Right ventricle myocardium inferior (tissue), 1 donor: Measurements from ENCODE around the gene B3GALNT2. TPM values are rescaled to one million over a fixed set of nuclear protein-coding genes. Genes with fewer than 3 reads are reported as not detected.

Source experiments
- ATAC-seq: fragments of 200-7000 bp; cut with Tn5 transposase; one replicate; pipeline ENCODE4 v1.9.1; 2020; ENCODE audit warnings: mild to moderate bottlenecking, moderate library complexity
- DNase-seq: peaks from one replicate; pipeline ENCODE4 v3.0.0; 2021; ENCODE audit errors: missing footprints
- intact Hi-C: fragments of 100-400 bp; cut with DNase I; formaldehyde crosslinking; loops from one replicate; pipeline ENCODE4 v1.11.0; 2022
- total RNA-seq: library from RNA; stranded (reverse); fragmentation: NEBNext Ultra II Directional; extraction: Animal tissue kit (Norgen Biotek cat#: 25700); gene quantifications from one replicate; pipeline ENCODE4 v1.2.1, GENCODE V29; 2021
- donor health status: DM: no; HTN: yes; CAD: no; lungs with severe emphysema.

The B3GALNT2 gene
- total RNA-seq, 1 donor from 2014 or later: 21.4 TPM

DNA sequence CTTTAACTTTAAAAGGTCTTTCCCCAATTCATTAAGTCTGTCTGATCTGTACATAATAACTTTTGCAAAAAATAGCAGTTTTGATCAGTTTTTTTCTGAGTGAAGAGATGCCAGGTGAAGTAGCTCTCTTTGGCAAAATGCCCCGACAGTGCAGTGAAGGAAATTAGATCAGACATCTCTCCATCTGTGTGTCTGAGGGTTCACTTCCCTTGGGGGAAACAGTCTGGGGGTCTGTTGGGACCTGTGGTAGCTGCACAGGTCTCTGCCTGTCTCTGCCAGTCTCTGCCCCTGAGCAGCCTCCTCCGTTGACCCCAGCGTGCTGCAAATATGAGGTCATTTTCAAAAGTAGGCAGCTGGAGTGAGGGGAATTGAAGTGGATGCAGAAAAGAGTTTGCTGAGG is 82.5 kb downstream of the B3GALNT2 start:
- ATAC-seq: no peak
- DNase-seq: no peak
- intact Hi-C loops: no loop called here

DNA sequence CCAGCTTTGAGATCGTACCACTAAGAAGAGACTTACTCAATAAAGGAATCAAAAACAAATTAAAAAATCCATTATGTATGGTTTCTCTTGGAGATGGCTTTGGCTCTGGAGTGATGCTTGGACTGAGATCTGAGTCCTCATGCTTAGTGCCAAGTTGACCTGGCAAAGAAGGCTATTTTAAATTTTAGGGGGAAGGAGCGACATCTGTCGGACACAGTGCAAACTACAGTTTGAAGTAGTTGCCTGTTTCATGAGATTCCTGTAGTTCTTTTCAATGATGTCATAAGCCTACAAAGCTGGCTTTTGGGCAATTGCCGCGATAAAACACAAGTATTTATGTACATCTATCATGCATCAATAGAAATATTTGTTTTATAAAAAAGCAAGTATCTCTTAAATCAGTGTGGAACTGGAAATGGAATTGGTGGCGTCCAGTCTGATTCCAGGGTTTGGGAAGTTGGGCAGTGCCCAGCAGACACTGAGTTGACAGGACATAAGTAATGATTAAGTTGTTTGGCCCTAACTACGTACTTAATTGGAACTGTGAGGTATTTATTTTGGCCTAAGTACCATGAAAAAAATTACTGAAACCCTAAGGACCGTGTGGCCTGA is 87.1 kb downstream of the B3GALNT2 start:
- intact Hi-C loops: loop anchor here (10.0 kb wide), 3 partner anchors 92 to 932 kb away; partner anchors contain the start of genes ARID4B and GGPS1
- DNase-seq (no peak), ATAC-seq (peak; percentile 71)

DNA sequence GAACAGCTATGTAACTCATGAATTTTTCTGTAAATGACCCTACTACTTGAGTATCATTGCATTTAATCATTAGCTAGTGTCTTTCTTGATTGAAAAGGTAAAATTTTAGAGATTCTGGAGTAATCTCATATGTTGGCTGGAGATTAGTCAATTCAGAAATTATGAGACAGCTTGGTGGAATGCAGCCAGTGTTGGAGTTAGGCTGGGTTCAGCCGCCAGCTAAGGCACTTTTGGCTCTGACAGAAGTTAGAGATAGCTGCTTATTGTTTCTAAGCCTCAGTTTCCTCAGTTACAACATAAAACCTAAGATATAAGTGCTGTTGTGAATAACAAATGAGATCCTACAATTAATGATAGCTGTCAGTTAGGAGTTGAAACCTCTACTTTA is 87.6 kb downstream of the B3GALNT2 start:
- no peak for ATAC-seq
- no peak for DNase-seq
- intact Hi-C loops: loop anchor here (10.0 kb wide), 3 partner anchors 92 to 932 kb away; partner anchors contain the start of genes ARID4B and GGPS1

DNA sequence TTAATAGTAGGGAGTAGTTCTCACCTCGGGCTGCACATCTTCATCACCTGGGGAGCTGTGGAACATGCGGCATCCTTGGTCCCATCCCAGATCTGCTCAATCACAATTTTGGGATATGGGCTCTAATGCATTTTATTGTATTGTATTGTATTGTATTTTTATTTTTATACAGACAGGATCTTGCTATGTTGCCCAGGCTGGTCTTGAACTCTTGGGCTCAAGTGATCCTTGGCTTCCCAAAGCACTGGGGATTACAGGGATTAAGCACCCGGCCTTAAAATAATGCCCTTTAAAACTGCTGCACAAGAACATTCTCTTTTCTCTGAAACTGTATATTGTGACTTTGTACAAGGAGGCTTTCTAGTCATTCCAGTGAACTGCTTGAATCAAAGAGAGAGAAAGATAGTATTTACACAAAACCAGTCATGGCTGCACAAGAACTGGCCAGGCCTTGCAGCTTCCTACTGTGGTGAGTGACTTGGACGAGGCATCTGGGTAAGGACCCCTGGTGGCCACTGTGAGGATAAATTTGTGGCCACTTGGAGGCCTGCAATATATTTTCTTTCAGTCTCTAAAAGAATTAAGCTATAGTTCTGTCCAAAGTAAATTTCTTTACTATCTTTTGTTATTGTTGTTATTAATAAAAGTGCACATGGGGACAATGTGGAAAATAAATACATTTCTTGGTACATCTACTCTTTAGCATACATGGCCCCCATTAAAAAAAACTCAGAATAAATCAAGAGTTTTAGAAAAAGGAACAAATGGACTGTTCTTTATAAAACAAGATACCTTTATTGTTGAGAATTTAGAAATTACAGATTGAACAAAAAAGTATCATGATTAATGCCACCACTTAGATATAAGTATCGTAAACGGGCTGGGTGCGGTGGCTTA is 89.0 kb downstream of the B3GALNT2 start:
- ATAC-seq: peak; percentile 61
- intact Hi-C loops: loop anchor here (1.0 to 10.0 kb wide), 4 partner anchors 90 to 930 kb away; partner anchors contain the start of genes ARID4B and GGPS1

DNA sequence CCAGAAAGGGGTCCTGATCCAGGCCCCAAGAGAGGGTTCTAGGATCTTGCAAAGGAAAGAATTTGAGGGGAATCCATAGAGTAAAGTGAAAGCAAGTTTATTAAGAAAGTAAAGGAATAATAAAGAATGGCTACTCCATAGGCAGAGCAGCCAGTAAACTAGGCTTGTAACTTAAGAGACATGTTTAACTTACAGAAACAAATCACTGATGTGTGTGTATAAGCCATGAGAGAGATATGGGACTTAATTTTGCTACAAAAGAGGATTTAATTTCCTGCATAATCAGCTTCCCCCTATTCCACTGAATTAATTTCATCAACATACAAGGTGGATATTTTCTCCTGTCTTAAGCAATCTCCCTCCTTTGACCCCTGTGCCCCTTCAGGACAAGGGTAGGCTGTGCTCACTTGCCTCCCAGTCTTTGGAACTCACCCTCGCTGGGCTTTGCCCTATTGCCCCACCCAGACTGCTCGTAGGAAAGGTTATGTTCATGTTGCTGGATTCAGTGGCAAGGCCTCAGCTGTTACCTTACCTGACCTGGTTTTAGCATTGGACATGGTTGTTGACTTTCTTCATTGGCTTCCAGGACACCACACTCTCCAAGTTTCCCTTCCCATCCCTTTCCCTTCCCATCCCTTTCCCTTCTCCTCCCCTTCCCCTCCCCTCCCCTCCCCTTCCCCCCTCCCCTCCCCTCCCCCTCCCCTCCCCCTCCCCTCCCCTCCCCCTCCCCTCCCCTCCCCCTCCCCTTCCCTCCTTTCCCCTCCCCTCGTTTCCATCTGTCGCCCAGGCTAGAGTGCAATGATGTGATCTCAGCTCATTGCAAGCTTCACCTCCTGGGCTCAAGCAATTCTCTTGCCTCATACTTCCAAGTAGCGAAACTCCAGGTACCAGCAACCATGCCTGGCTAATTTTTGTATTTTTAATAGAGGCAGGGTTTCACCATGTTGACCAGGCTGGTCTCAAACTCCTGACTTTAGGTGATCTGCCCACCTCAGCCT is 92.5 kb downstream of the B3GALNT2 start:
- DNase-seq: no peak
- peak; percentile 42 for ATAC-seq
- intact Hi-C loops: loop anchor here (10.0 kb wide), 3 partner anchors 87 to 927 kb away; partner anchors contain the start of genes ARID4B and GGPS1

More for the DNA sequence above, 89.0 kb downstream of the B3GALNT2 start:
- no peak for DNase-seq

DNA sequence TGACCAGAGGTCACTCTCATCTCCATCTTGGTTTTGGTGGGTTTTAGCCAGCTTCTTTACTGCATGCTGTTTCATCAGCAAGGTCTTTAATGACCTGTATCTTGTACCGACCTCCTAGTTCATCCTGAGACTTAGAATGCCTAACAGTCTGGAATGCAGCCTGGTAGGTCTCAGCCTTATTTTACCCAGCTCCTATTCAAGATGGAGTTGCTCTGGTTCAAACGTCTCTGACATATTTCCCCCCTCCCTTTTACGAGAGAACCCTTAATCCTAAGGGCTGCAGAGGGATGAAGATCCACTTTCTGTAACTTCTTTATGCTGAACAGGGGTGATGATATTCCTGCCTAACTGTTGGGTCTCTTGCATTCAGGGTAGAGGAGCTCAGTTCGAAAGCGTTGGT is 93.8 kb downstream of the B3GALNT2 start:
- no peak for ATAC-seq
- intact Hi-C loops: loop anchor here (10.0 kb wide), 3 partner anchors 86 to 926 kb away; partner anchors contain the start of genes ARID4B and GGPS1
- no peak for DNase-seq

DNA sequence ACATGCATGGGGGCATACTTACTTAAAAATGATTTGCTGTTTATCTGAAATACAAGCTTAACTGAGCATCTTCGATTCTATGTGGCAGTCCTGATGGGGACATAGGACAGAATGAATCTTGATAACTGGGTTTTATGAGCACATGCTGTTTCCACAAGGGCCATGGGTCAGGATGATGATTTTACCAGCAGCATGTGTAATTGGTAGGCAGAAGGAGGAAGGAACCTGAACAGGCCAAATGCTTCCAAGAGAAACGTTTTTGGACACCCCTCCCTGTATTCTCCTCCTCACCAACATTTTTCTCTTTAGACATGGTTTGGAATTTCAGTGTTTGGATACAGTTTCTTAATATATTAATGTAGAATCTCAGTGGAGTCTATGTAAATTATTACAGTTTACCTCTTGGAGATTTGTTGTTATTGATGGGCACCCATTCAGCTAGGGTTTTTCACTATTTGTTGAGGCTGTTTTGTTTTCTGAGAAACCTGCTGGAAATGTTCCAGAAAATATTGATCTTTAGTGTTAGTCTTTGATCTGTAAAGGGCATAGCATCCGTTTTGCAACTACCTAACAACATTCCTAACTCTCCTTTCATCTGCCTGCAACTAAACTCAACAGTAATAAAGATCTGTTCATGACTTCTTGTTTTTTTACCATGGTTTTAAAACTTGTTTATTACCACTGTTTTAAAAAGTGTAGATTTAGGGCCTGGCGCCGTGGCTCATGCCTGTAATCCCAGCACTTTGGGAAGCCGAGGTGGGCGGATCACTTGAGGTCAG is 95.0 kb downstream of the B3GALNT2 start:
- intact Hi-C loops: no loop called here
- DNase-seq (no peak), ATAC-seq (no peak)

DNA sequence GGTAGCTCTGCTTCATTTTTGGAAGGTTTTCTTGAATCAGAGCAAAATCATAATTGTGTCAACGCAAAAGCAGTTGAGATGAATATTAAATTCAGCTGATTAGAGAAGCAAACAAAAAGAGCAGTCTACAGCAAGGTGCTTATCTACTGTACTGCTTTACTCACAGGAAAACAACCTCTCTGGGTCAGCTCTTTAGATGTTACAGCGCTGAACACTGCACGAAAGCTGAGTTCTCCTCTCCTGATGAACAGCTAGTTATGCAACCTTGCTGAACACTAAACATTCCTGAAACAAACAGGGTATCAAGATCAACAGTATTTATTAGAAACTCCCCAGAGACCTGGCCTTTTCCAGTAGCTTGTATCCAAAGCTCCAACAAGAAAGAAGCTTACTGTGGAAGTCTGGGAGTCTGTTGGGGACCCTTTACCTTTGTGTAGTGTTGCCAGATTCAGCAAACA is 95.7 kb downstream of the B3GALNT2 start:
- no peak for DNase-seq
- intact Hi-C loops: no loop called here
- no peak for ATAC-seq

DNA sequence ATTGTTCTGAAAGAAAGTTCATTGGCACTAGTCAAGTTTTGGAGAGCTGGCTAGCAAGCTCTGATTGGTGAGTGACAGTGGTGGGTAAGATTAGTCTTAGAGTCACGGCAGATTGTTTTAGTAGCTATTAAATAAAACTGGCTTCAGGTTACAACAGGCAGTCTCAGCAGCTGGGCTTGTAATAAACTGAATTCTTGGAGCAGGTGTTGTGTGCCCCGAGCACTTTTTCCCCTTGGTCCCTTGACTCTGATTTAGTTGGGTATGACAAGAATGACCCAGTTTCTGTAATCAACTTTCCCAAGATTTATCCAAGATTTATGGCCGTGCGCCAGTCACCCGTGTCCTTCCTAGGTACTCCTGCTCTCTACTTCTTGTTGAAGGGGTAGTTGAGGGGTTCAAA is 96.8 kb downstream of the B3GALNT2 start:
- intact Hi-C loops: no loop called here
- DNase-seq (no peak), ATAC-seq (no peak)

DNA sequence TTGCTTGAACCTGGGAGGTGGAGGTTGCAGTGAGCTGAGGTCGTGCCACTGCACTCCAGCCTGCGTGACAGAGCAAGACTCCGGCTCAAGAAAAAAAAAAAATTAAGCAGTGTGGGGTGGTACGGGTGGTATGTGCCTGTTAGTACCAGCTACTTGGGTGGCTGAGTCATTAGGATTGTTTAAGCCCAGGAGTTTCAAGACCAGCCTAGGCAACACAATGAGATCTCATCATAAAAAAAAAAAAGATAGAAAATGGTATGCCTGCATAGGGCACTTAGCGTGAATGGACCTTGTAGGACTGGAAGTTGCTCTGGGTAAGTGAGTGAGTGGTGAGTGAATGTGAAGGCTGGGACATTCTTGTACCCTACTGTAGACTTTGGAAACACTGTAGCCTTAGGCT is 100.1 kb downstream of the B3GALNT2 start:
- ATAC-seq: no peak
- no peak for DNase-seq
- intact Hi-C loops: no loop called here

DNA sequence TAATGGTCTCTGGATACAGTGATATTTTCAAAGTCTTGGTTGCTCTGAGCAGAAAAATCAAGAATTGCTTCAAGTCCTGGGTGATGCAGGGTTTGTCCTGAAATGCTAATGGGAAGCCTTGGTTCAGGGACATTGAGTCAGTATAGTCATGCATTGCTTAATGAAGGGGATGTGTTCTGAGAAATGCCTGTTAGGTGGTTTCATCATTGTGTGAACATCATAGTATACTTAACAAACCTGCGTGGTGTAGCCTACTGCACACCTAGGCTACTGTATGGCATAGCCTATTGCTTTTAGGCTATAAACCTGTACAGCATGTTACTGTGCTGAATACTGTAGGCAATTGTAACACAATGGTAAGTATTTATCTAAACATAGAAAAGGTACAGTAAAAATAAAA is 100.7 kb downstream of the B3GALNT2 start:
- intact Hi-C loops: no loop called here
- DNase-seq (no peak), ATAC-seq (no peak)

DNA sequence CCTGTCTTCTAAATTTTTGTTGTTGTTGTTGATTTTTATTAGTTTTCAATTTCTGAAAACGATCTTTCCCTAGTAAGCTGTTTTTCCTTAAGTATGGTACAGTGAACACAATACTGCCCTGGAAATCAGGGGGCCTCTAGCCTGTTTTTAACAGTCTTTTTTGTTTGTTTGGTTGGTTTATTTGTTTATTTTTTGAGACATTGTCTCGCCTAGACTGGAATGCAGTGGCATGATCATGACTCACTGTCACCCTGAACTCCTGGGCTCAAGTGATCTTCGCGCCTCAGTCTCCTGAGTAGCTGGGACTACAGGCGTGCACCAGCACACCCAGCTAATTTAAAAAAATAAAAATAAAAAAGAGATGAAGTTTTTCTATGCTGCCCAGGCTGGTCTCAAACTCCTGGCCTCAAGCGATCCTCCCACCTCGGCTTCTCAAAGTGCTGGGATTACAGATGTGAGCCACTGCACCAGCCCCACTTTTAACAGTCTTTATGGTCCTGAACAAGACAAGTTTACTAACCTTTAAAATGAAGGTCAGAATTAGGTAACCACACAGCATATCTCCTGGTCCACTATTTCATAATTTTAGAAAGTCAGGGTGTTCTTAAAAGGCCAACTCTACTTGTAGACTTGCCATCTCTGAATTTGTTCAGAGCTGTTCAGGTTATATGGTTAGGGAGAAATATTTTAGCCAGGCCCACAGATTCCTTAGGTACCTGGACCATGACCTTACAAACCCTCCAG is 101.6 kb downstream of the B3GALNT2 start:
- ATAC-seq (no peak), DNase-seq (no peak)
- intact Hi-C loops: no loop called here

DNA sequence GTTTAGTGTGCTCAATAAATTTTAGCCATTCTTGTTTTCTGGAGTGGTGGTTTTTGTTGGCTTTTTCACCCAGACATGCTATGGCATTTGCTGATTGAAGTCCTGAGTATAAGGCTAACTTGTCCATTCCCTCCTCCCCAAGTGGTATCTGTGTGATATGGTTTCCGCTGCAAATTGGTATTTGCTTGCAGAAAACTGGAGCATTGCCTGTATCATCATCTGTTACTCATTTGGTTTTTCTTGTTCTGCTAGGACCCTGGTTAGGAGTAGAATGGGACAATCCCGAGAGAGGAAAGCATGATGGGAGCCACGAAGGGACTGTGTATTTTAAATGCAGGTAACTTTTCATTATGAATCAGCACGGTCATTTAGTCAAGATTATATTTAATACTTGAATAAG is 103.0 kb downstream of the B3GALNT2 start:
- intact Hi-C loops: no loop called here

More for the DNA sequence above, 103.0 kb downstream of the B3GALNT2 start:
- no peak for DNase-seq
- no peak for ATAC-seq
